Common myeloid progenitor, CD34-positive (primary cell): ENCODE results near the gene CPA2.

ENCODE experiments used
- CTCF ChIA-PET: fragments of 350-600 bp; sonication (Branson Sonifier 250); formaldehyde crosslinking; loops from one replicate; lab custom pipeline; 2021; ENCODE audit warnings: antibody characterized with exemption; lab: Charles Lee
- POLR2A ChIA-PET: fragments of 350-600 bp; sonication (Branson Sonifier 250); formaldehyde crosslinking; loops from one replicate; lab custom pipeline; 2021; ENCODE audit warnings: antibody characterized with exemption; lab: Charles Lee
- DNase-seq, 3 donors: peaks; one replicate each; pipeline versions ENCODE4 v3.0.0 to v3.0.0-alpha.2; 2013
- H3K27ac ChIP-seq, 2 experiments: 1 replicate in 1 of 2; 2 replicates in 1 of 2; pipeline ENCODE4 v1.7.0; 2013; ENCODE audit warnings: inconsistent platforms in 2 of 2, low read length in 2 of 2, mild to moderate bottlenecking in 2 of 2, low read depth in 1 of 2, moderate library complexity in 1 of 2; ENCODE audit not compliant: severe bottlenecking in 2 of 2, insufficient read depth in 1 of 2, poor library complexity in 1 of 2
- H3K27me3 ChIP-seq, 5 experiments: replicated peaks in 2 of 5; 1 replicate in 3 of 5; 2 replicates in 2 of 5; pipeline versions ENCODE4 v1.6.1 to v1.7.0; 2013; ENCODE audit warnings: low read length in 4 of 5, mild to moderate bottlenecking in 2 of 5, moderate library complexity in 2 of 5, inconsistent platforms in 1 of 5; ENCODE audit not compliant: insufficient read depth in 5 of 5, control insufficient read depth in 4 of 5
- H3K36me3 ChIP-seq, 4 experiments: 1 replicate in 2 of 4; 2 replicates in 2 of 4; pipeline versions ENCODE4 v1.6.1 to v1.7.0; 2013; ENCODE audit warnings: low read length in 3 of 4, control low read depth in 1 of 4, mild to moderate bottlenecking in 1 of 4; ENCODE audit not compliant: control insufficient read depth in 4 of 4, insufficient read depth in 4 of 4
- H3K4me1 ChIP-seq, 4 experiments: 1 replicate in 3 of 4; 2 replicates in 1 of 4; pipeline versions ENCODE4 v1.6.1 to v1.7.1; 2013; ENCODE audit warnings: low read length in 3 of 4, mild to moderate bottlenecking in 3 of 4, control low read depth in 1 of 4, inconsistent platforms in 1 of 4, moderate library complexity in 1 of 4; ENCODE audit not compliant: control insufficient read depth in 4 of 4, insufficient read depth in 4 of 4; ENCODE audit errors: control extremely low read depth in 1 of 4
- H3K4me3 ChIP-seq, 7 experiments: 1 replicate in 4 of 7; 2 replicates in 3 of 7; pipeline versions ENCODE4 v1.5.1 to v1.7.0; 2013; ENCODE audit warnings: mild to moderate bottlenecking in 7 of 7, low read length in 6 of 7, moderate library complexity in 6 of 7, inconsistent platforms in 2 of 7, low read depth in 2 of 7, control low read depth in 1 of 7; ENCODE audit not compliant: insufficient read depth in 4 of 7, control insufficient read depth in 1 of 7; ENCODE audit errors: extremely low read depth in 1 of 7
- H3K9me3 ChIP-seq, 5 experiments: 1 replicate in 4 of 5; 2 replicates in 1 of 5; pipeline versions ENCODE4 v1.6.1 to v1.7.1; 2013; ENCODE audit warnings: low read length in 4 of 5, mild to moderate bottlenecking in 2 of 5, inconsistent platforms in 1 of 5, low read depth in 1 of 5, moderate library complexity in 1 of 5; ENCODE audit not compliant: control insufficient read depth in 4 of 5, insufficient read depth in 2 of 5; ENCODE audit errors: control extremely low read depth in 1 of 5
- WGBS: methylation state at CpG from one replicate; pipeline ENCODE4 v1.1.5; 2013; ENCODE audit not compliant: insufficient coverage; 5-methylcytosine and 5-hydroxymethylcytosine counted together

Gene CPA2

DNA sequence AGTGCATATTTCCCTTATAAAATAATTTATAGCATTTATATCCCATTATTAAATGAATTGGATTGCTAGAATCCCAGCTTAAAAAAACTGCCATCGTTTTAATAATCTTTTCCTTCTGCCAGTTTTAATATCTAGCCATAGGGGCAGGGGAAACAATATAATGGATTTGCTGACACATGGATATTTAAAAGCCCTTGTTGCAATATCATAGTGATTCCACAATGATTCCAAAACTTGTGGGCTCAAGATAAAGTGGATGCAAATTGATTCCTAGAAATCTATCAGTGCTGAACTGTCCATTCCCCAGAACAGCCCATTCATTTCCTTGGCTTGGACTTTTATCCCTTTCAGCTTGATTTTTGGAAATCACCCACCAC, 2.6 kb downstream of the CPA2 start:
- WGBS = no CpG with 5 or more reads among the region's 1 CpG
- CTCF ChIA-PET = no interaction called here
- H3K9me3 ChIP-seq = peaks cover 0 to 2% (median 0%) of the 10 kb centered on the region in 5 experiments
- H3K27ac ChIP-seq = no peak overlapping the region
- DNase-seq = no peak
- POLR2A ChIA-PET = no interaction called here
- H3K36me3 ChIP-seq = no peaks in the 10 kb centered on the region
- peaks cover 6 to 23% (median 16%) of the 10 kb centered on the region in 4 experiments for H3K4me1 ChIP-seq
- H3K27me3 ChIP-seq = no peaks in the 10 kb centered on the region
- H3K4me3 ChIP-seq = no peak overlapping the region

DNA sequence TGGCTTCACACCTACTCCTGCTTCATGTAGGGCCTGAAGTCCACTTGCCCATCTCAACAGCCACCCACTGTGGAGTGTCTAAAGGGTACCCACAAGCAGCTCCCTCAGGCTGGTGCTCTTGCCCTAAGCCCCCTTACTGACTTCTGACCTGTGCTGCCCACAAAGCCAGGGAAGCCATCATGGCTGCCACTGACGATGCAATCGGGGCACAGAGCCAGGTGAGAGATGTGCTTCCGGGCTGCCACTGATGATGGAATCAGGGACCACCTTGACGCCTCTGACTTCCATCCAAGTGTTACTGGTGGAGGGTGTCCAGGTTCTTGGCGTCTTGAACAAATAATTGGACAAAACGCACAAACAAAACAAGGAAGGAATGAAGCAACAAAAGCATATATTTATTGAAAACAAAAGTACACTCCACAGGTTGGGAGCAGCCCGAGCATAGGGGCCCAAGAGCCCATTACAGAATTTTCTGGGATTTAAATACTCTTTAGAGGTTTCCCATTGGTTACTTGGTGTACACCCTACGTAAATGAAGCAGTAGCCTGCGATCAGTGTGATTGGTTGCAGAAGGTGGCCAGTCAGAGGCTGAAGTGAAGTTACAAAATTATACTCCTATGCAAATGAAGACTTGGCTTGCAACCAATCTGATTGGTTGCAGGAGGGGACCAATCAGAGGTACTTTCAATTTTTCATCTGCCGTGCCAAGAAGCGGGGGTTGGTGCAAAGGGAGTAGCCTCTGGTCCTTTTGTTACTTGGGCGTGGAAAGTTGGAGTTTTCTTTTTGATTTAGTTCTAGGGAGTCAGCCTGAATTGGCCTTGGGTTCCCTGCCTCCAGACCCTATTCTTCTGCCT, 4.5 kb downstream of the CPA2 start:
- no peak for DNase-seq
- H3K27me3 ChIP-seq = no peaks in the 10 kb centered on the region
- no peaks in the 10 kb centered on the region for H3K9me3 ChIP-seq
- H3K36me3 ChIP-seq = no peaks in the 10 kb centered on the region
- 94% methylated on average over 8 of the region's 12 CpGs for WGBS
- POLR2A ChIA-PET = no interaction called here
- no peak overlapping the region for H3K4me3 ChIP-seq
- no peak overlapping the region for H3K27ac ChIP-seq
- CTCF ChIA-PET = no interaction called here
- peaks cover 6 to 28% (median 16%) of the 10 kb centered on the region in 4 experiments for H3K4me1 ChIP-seq

DNA sequence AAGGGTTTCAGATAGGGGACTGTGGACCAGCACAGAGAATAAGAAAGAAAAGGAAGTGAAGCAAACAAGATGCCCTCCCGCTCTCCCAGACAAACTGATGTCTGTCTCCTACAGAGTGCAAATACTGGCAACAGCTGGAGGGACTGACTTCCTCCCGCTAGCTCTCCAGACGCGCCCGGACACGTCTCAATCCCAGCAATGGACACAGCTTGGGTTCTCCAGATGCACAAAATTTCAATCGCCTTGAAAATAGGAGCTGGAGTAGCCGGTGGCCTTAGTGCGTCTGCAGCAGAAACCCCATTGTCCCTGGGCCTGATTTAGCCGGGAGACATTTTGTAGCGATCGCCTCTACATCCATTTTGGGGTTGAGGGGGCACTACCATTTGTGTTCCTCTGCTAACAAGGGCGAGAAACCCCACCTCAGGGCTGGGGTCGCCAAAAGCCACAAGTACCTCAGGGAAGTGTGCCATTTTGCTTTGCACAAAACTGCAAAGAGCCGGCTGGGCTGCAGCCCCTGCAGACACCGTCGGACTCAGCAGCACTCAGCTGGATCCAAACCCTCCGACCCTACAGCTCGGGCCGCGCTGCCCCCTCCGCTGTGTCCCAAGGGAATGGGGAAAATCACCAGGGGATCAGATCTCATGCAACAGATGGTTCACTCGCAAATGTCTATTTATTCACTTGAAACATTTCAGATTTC, 5.9 kb downstream of the CPA2 start:
- Histone ChIP-seq H3K36me3 (no peaks in the 10 kb centered on the region), H3K4me1 (peaks cover 6 to 28% (median 16%) of the 10 kb centered on the region in 4 experiments), H3K4me3 (peak overlapping the region in 5 of 7 experiments; percentile 40 to 76 (median 59)), H3K27ac (no peak overlapping the region), H3K27me3 (no peaks in the 10 kb centered on the region), H3K9me3 (no peaks in the 10 kb centered on the region)
- ChIA-PET CTCF (no interaction called here), POLR2A (no interaction called here)
- DNase-seq = no peak
- 95% methylated on average over 22 of the region's 23 CpGs for WGBS

DNA sequence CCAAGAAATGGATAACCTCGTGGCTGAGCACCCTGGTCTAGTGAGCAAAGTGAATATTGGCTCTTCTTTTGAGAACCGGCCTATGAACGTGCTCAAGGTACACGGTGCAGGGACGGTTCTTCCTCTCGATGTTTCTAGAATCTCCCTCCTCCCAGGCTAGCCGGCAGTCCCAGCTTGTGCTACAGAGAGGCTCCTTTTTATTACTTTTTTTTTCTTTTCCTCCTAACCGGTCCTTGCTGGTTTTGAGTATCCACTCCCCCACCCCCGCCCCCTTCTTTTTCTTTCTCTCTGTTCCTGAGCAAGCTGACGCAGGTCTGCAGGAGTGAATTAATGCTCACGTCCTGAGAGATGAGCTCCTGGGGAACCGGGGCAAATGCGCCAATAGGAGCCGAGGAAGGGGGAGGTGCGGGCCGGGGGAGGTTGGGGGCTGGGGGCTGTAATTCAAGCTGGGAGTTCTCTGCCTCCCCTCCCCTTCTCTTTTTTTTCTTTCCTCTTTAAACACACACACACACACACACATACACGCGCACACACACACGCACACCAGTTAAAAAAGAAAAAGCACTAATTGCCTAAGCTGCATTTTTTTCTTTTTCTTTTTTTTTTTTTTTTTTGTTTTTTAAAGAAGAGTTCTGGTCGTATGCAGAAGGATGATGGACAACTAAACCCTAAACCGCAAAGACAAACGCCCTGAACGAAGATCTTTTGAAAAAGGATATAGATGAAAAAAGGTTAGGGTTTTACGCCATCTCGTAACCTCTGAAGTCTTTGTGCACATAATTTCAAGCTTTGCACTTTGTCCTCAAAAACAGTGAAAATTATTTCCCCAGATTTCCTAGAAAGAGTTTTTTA, 6.6 kb downstream of the CPA2 start:
- no peaks in the 10 kb centered on the region for H3K36me3 ChIP-seq
- CTCF ChIA-PET = interaction anchor here (0.6 to 1.1 kb wide), 2 partner anchors 15 to 18 kb away, joined by 3 read pairs; no protein-coding TSS in a partner anchor
- WGBS = 2% methylated on average over 9 of the region's 25 CpGs
- peak overlapping the region in 6 of 7 experiments; percentile 34 to 76 (median 62) for H3K4me3 ChIP-seq
- H3K4me1 ChIP-seq = peaks cover 6 to 28% (median 16%) of the 10 kb centered on the region in 4 experiments
- POLR2A ChIA-PET = interaction anchor here (0.5 kb wide), 1 partner anchor 218 kb away, joined by 3 read pairs; no protein-coding TSS in a partner anchor
- H3K27ac ChIP-seq = no peak overlapping the region
- no peaks in the 10 kb centered on the region for H3K27me3 ChIP-seq
- peak; percentile 55 to 84 (median 68) for DNase-seq
- no peaks in the 10 kb centered on the region for H3K9me3 ChIP-seq

DNA sequence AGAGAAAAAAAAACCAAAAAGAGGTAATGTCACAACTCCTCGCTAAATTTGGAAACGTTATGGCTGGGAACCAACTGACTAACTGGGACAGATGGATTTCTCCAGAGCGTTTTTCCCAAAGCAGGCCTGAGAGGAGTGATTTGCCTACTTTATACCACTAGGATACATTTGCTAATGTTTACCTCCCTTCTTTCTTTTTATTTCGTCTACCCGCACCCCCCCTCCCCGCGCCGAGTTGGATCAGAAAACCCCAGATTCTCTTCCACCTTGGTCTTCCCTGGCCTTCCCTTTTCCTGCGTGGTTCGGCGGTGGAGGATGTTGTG, 7.2 kb downstream of the CPA2 start:
- H3K36me3 ChIP-seq = no peaks in the 10 kb centered on the region
- peak overlapping the region in 5 of 7 experiments; percentile 49 to 76 (median 64) for H3K4me3 ChIP-seq
- H3K4me1 ChIP-seq = peaks cover 6 to 28% (median 16%) of the 10 kb centered on the region in 4 experiments
- no peaks in the 10 kb centered on the region for H3K27me3 ChIP-seq
- CTCF ChIA-PET = interaction anchor here (0.6 to 1.1 kb wide), 2 partner anchors 14 to 18 kb away, joined by 3 read pairs; no protein-coding TSS in a partner anchor
- 46% methylated on average over 8 of the region's 11 CpGs for WGBS
- DNase-seq = no peak
- POLR2A ChIA-PET = no interaction called here
- no peaks in the 10 kb centered on the region for H3K9me3 ChIP-seq
- no peak overlapping the region for H3K27ac ChIP-seq

DNA sequence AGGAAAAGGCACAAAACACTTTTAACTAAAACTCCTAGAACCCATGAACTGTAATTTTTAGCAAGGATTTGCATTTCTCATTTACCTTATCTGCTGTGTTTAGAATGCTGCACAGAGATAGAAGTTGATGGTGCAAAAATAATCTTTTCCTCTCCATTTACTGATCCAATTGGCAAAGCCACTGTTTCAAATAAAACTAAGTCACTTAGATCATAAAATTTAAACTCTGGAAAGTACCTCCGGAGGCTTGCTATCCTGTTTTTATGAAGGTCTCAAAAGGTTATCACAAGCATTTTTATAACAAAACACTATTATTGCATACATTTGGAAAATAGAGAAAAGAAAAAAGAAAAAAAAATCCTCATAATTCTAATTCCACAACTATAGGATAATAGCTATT, 7.6 kb downstream of the CPA2 start:
- Histone ChIP-seq H3K27me3 (no peaks in the 10 kb centered on the region), H3K4me3 (peak overlapping the region in 1 of 7 experiments; percentile 76), H3K36me3 (no peaks in the 10 kb centered on the region), H3K27ac (no peak overlapping the region), H3K9me3 (no peaks in the 10 kb centered on the region), H3K4me1 (peaks cover 6 to 28% (median 16%) of the 10 kb centered on the region in 4 experiments)
- ChIA-PET POLR2A (no interaction called here), CTCF (interaction anchor here (0.6 to 1.1 kb wide), 2 partner anchors 14 to 19 kb away, joined by 3 read pairs; no protein-coding TSS in a partner anchor)
- no CpG with 5 or more reads among the region's 1 CpG for WGBS
- no peak for DNase-seq
